OCI-LY7 (cell line): Measurements from ENCODE around the gene TAS2R40.

Source experiments
- CTCF ChIP-seq: fragments of 200-600 bp; sonication (generic); conservative IDR thresholded peaks from 2 replicates; pipeline ENCODE4 v1.5.1; 2014; ENCODE audit warnings: mild to moderate bottlenecking, antibody characterized with exemption, low read length, moderate library complexity, mixed read lengths
- EZH2phosphoT487 ChIP-seq: fragments of 200-600 bp; sonication (generic); IDR thresholded peaks from 2 replicates; pipeline ENCODE4 v1.6.1; 2018; ENCODE audit warnings: low read depth, borderline replicate concordance, mild to moderate bottlenecking, mixed run types, antibody characterized with exemption, low read length, moderate library complexity, mixed read lengths

- TF ChIP-seq CTCF (no peak), EZH2phosphoT487 (no peak)
These were observed 14.7 kb downstream of the TAS2R40 start for GRCh38 chr7:143236408-143236990.
